GM19238 (cell line): Measurements from ENCODE around the gene SCART1.
"Not testable (repeated sequence)": the region's sequence is repeated elsewhere in the genome, so short reads cannot be mapped to it uniquely, and the experiment has no call there.

Experiments
- DNase-seq: peaks from one replicate; pipeline ENCODE4 v3.0.0; 2011; ENCODE audit warnings: low spot score; ENCODE audit not compliant: insufficient read length

The SCART1 gene

DNA sequence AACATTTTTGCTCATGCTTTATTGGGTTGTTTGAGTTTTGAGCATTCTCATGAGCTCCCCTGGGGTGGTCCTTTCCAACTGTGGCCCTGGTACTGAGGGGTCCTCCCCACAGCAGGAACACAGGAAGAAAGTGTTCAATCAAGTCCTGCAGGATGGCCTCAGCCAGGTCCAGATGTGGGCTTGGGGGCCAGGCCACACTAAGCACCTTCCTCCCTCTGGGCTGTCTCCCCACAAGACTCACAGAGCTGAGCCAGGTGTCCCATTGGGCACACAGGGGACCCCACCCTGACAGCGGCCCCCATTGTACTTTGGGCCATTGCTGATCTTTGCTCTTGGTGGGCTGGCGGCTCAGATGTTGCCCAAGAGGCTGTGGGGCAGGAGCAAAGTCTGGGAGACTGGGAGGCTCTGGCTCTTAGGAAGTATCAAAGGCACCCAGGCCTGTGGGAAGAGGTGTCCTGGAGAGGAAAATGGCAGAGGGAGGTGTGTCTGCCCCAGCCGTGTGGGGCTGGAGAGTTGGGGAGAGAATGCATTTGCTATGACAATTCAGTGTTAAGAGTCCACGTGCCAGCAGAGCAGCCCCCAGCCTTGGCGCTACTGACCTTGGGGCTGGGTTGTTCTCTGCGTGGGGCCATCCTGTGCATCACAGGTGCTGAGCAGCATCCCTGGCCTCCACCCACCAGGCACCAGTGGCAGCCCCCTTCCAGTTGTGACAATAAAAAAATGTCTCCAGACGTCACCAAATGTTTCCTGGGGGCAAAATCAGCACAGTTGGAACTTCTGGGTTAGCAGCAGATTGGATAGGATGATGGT is 17.8 kb downstream of the SCART1 start:
- no peak for DNase-seq

DNA sequence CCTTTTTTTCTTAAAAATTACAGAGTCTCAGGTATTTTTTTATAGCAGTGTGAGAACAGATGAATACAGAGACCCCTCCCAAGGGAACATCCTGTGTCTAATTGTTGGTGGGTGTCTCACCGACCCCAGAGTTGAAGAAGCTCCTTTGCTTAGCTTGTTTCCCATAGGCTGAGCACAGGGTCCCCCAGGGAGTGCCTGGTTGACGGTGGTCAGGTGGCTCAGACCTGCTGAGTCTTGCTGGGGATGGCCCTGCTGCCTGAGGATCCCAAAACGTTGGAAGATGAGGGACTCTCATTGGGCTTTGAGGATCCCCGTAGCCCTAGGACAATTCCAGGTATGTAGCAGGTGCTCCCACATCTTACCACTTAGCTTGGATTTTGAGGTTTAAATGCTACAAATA is 19.5 kb downstream of the SCART1 start:
- DNase-seq = no peak

DNA sequence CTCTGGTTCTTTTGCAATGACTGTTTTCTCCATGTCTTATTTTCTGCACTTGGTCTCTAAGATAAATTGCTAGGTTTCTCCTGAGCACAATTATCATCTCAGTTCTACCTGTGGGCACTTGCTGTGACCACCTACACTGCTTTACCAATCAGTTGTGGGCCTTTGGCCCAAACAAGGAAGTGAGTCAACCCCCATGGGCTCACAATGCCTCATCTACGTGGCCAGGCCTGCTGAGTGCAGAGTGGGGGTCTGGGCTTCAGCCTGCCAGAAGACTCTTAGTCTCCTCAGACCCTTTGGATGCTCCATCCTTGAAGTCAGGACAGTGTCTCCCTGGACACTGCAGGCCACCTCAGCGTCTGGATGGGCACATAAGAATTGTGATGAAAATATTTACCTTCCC is 20.3 kb downstream of the SCART1 start:
- DNase-seq = no peak

DNA sequence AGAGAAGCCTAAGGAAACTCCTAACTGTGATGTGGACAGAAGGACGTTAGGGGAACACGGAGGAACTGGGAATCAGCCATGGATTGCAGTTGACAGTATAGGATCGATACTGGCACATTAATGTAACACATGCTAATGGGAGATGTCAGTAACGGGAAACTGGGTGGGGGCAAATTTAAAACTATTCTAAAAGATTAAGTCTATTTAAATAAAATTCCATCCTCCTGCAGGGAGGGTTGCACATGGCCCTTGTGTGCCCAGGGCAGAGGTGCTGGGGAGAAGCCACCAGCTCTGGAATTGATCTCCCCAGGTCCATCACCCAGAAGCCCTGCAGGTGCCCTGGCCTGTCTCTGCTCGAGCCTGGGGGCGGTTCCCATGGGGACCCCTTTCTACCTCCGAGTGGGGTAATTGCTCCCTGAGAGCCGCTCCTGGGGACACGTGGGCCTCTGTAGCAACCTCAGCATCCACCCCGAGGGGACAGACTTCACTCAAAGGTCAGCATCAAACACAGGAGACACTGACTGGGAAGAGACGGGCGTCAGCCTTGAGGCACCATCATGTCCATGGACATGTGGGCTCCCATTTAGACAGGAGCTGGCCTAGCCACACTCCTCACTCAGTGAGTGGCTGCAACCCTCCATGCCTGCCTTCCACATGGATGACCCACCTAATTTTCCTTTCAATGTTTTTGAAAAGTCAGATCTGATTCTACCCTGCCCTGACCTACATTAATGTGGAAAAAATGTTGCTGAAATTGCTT is 21.1 kb downstream of the SCART1 start:
- no peak for DNase-seq

DNA sequence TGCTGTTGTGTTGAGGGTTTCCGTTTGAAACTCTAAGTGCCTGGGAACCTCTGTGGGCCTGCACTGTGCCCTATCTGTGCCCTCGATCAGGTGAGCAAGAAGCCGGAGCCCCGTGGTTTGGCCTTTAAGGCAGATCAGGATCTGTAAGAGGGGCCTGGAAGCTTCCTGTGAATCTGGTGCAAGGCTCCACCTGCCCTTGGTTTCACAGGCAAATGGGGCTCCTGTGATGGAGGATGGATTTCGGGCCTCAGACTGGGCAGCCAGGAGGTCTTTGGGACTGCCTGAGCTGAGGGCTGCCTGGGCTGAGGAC is 21.6 kb downstream of the SCART1 start:
- no peak for DNase-seq

DNA sequence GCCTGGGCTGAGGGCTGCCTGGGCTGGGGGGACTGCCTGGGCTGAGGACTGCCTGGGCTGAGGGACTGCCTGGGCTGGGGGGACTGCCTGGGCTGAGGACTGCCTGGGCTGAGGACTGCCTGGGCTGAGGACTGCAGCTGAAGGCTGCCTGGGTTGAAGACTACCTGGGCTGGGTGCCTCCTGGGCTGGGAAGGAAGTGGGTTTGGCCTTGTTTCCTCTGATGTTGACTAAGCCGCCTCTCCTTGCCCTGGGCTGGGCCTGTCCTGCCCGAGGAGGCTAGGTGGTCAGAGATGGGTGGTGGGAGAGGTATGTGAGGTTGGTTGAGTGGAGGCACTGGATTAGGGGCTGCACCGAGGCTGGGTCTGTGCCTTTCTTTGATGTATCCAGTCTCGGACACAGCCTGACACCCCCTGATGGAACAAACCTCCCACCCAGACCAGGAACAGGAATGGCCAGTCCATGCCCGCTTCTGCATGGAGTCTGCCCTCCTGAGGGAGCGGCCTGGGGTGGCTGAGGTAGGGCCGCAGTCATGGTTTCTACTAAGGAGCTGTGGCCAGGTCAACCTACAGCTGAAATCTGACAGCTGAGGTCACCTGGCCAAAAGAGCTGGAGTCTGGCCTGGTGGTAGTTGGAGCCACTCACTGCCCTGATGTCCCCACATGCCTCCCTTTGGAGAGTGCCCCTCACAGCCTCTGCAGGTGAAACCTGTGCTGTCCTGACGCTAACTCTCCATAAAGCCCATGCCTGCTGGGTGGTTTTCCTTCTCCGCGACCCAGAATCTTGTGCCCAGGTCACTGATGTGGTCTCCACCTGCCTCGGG is 22.3 kb downstream of the SCART1 start:
- DNase-seq = no peak

DNA sequence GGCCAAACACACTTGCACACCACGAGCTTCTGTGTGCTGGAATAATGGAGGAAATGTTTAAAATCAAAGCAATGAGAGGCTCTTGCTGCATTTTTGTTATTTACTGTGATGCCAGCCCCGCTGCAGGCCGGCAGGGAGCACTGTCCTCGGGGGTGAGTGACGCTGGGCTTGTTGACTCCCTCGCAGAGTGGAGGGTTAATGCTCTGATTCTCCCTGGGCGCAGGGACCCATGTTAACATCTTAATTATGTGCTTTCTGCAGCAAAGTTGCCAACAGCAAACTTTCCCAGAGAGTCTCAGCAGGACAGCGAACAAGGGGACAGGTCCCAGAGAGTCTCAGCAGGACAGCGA is 22.9 kb downstream of the SCART1 start:
- DNase-seq = no peak

DNA sequence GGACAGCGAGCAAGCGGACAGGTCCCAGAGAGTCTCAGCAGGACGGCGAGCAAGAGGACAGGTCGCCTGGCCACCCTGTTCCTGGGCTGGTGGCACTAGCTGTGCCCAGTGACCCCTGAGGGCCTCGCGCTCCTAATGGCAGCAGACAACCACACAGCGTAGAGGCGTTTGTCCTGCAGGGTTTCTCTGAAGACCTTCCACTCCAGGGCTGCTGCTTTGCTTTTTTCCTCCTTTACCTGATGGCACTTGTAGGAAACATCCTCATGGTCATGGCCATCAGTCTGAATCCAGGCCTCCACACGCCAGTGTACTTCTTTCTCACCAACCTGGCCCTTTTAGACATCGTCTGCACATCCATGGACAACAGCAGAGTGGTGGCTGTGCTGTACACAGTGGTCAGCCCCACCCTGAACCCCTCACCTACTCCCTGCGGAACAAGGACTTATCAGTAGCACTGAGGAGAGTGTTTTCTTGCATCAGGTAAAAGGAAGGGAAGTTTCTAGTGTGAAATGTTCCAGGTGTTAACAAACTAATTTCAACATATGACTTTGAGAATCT is 27.4 kb downstream of the SCART1 start:
- DNase-seq = no peak

DNA sequence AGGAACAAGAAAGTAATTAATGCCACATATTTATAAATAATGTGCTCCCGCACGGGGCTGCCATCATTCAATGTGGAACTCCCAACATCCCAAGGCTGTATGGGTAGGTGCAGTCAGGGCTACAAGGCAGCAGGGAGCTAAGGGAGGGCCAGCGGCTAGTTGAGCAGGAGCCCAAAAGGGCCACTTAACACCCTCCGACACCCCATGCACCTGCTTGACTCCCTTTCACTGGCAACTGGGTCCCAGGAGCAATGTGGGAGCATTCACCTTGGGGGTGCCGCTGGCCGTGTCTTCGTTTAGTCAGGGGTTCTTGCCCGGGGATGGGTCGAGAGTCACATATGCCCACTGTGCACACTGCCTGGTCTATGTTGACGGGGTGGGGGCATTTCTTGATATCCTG is 27.9 kb downstream of the SCART1 start:
- no peak for DNase-seq

DNA sequence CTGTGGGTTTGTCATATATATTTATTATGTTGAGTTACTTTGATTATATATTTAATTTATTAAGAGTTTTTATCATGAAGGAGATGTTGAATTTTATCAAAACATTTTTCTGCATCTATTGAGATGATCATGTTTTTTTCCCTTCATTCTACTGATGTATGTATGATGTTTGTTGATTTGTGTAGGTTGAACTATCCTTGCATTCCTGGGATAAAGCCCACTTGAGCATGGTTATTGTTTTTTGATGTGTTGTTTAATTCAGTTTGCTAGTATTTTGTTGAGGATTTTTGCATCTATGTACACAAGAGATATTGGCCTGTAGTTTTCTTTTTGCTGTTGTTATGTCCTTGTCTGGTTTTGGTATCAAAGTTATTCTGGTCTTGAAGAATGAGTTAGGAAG is 31.1 kb downstream of the SCART1 start:
- DNase-seq = no peak

DNA sequence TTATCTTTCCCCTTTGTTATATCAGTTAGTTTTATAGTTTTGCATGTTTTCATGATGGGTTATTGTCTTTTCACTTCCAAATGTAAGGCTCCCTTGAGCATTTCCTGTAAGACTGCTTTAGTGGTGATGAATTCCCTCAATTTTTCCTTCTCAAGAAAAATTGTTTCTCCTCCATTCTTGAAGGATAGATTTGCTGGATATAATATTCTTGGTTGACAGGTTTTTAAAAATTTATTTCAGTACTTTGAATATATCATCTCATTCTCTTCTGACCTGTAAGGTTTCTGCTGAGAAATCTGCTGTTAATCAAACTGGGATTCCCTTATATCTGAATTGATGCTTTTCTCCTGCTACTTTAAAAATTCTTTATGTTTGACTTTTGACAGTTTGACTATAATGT is 33.3 kb downstream of the SCART1 start:
- DNase-seq = no peak

DNA sequence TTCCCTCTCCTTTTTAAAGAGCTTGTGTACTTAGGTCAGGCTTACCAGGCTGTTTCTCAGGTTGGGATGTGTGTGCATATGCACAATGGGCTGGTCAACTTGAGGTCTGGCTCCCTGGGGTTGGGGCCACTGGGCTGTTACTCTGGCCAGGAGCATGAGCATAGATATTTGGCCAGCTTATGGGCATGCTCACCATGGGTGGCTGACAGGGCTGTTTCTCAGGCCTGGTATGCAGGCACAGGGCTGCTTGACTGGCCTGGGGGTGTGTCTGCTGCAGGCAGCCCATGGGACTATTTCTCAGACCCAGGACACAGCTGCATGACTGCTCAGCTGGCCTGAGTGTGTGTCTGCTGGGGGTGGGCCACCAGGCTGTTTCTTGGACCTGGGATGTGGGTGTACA is 34.6 kb downstream of the SCART1 start:
- no peak for DNase-seq

DNA sequence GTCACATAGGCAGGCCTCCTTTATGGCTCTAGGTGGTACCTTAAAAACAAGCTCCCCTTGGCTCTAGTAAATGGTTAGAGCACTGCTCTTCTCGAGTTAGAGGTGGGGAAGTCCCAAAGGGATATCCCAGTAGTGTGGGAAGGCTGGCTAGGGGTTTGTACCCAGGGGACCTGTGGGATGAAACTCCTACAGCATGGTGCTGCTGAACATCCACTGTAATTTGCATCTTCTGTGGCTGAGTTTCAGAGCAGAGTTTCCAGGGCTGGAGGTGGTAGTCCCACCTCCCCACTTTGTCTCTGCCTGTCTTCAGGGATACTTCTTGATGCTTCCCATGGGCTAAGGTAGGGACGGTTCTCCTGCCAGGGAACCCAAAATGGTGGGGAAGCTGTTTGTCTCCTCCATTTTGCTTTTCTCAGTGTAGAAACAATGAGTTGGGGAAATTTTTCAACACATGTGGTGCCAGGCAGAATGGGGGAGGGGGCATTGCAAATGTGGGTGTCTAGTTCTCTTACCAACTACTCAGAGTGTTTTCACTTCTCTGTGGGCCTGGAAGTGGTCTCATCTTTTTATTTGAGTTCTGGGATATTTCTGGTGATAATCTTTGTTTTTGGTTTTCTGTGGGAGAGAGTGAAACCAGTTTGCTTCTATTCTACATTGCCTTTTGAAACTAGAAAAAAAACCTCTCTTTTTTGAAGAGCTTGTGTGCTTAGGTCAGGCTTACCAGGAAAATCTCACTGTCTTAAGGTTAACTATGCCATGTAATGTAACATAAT is 36.3 kb downstream of the SCART1 start:
- DNase-seq = no peak

DNA sequence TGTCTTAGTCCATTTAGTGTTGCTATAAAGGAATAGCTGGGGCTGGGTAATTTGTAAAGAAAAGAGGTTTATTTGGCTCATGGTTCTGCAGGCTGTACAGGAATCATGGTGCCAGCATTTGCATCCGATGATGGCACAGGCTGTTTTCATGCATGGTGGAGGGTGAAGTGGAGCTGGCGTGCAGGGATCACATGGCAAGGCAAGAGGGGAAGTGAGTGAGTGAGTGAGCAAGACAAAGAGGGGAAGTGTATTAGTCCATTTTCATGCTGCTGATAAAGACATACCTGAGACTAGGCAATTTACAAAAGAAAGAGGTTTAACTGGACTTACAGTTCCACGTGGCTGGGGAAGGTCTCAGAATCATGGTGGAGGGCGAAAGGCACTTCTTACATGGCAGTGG is 39.8 kb downstream of the SCART1 start:
- not testable (repeated sequence) for DNase-seq

DNA sequence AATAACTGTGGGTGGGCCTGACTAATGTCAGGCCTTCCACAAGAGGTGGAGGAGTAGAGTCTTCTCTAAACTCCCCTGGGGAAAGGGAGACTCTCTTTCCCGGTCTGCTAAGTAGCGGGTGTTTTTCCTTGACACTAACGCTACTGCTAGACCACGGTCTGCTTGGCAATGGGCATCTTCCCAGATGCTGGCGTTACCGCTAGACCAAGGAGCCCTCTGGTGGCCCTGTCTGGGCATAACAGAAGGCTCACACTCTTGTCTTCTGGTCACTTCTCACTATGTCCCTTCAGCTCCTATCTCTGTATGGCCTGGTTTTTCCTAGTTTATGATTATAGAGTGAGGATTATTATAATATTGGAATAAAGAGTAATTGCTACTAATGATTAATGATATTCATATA is 43.6 kb downstream of the SCART1 start:
- not testable (repeated sequence) for DNase-seq

DNA sequence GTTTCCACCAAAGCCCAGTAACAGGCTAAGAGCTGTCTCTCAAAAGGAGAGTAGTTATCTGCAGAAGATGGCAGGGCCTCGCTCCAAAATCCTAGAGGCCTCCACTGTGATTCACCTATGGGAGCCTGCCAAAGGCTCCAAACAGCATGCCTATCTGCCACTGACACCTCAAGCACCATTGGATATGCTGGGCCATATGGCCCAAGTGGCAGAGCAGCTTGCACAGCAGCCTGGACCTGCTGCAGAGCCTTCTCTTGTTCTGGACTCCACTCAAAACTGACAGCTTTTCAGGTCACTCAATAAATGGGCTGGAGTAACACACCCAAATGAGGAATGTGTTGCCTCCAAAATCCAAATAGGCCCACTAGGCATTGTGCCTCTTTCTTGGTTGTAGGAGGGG is 45.4 kb downstream of the SCART1 start:
- DNase-seq = not testable (repeated sequence)

DNA sequence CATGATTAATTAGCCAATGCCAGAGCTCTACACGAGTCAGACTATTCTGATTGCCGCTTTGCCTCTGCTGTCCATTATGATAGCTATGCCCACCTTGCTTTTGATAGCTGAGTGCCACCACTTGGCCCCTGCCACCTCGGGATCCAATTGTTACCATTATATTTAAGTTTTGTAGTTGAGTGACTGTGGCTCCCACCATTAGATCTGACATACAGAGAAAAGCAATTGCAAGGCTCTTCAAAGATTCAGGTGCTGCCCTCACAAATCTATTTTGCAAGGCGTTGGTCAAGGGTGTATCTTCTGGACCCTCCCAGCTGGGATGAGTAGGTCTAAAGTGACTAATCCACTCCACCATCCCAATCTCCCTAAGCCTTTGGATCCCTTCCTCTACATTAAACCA is 47.2 kb downstream of the SCART1 start:
- not testable (repeated sequence) for DNase-seq

DNA sequence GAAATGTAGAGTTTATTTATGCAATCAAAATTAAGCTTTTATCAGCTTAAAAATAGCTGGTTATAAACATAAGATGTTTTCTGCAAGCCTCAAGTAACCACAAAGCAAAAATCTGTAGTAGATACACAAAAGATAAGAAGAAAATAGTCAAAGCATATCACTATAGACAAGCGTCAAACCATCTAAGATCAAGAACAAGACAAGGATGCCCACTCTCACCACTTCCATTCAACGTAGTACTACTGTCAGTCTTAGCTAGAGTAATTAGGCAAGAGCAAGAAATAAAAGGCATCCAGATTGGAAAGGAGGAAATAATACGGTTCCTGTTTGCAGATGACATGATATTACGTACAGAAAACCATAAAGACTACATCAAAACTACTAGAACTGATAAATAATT is 56.0 kb downstream of the SCART1 start:
- no peak for DNase-seq

DNA sequence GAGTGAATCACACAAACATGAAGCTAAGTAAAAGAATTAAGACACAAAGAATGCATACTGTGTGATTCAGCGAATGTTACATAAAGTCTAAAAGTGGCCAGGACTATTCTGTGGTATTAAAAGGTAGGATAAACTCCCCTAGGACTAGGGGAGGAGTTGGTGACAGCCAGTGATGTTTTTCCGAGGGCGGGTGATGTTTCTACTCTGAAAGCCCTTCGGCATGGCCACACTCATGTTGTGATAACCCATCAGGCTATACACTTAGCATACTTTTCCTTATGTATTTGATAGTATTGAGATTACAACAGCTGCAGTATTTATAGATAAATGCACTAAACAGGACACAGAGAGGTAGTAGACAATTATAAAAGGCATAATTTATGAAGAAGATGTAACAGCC is 57.7 kb downstream of the SCART1 start:
- DNase-seq = no peak

DNA sequence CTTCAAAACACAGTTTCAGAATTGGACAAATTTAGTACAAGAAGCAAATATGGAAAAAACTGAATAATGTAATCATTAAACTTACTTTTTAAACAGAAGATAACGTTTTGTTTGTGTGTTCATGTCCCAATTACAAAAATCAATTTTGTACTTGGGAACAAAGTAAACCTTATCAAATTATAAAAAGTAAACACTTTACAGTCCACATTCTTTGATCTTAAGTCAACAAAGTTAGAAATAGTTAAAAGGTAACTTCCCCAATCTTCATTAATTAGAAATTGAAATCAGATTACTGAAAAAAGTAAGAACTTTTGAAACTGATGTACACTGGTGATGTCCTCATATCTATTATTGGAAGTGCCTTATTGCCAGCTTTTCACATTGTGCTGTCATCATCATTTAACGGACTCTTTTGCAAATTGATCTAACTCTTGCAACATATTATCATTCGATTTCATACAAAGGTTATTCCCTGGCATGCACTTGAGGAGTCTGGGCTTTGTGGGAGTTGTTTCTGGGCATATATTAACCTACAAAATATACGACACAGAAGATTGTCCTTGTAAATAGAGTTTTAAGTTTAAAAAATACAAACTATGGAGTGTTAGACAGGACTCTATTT is 58.3 kb downstream of the SCART1 start:
- DNase-seq = no peak

DNA sequence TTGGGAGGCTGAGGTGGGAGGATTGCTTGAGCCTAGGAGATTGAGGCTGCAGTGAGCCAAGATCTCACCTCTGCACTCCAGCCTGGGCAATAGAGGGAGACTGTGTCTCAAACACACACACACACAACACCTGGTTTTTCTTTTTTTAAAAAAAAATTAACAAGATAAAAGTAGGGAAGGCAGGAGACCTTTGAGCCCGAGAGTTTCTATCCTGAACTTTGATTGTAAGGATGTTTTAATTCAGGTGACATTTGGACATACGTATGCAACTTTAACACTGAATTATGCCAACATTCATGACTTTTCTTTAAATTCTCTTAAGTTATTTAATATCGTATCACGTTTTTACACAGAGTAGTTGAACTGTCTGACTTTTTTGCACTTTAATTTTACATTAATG is 61.7 kb downstream of the SCART1 start:
- no peak for DNase-seq
